Inferior parietal cortex (tissue), 1 donor: ENCODE results near the gene CCDC102A.
"Not testable (repeated sequence)": the region's sequence is repeated elsewhere in the genome, so short reads cannot be mapped to it uniquely, and the experiment has no call there.

Source experiments
- DNase-seq: peaks from one replicate; pipeline ENCODE4 v3.0.0-alpha.2; 2016; ENCODE audit errors: extremely low spot score

CCDC102A gene

DNA sequence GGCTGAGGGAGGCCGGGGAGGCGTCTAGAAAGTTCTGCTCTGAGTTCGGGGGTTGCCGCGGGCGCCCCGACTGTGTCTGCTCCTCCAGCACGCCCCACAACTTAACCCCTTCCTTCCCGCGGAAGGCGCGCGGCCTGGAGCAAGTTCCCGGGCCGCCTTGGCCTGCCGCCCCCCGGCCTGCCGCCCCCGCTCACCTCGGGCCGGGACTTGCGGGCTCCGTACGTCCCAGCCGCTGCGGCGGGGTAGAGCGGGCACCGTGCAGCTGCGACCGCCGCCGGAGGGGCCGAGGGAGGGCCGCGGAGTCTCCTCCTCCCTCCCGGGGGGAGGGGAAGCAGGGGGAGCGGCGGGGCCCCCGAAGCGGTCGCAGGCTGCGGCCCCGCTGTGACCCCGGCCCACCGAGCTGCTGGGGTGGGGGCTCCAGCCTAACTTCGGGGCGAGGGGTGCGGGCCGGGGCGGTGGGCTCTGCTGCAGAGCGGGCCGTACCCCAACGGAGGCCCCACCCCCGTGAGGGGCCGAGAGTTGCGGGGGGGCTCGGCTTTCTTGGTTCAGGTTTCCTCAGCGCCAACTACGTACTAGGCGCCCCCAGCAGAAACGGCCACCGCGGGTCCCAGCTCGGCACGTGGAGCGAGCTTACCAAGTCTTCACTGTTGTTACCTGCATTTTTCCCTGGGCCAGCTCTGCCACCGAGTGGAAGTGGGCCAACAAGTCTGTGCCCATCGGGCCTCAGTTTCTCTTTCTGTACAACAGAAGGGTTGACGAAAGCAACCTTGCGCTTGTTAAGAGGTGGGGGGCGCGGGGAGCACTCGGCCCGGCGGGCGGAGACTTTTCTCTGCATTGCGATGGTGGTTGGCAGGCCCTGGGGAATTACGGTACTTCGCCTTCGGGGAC, at the start of gene CCDC102A:
CCDC102A (minus strand) TSS at position 266 of the 888 bp plus-strand sequence. CDS start 7,394 bp downstream, outside the sequence.
- DNase-seq = no peak

DNA sequence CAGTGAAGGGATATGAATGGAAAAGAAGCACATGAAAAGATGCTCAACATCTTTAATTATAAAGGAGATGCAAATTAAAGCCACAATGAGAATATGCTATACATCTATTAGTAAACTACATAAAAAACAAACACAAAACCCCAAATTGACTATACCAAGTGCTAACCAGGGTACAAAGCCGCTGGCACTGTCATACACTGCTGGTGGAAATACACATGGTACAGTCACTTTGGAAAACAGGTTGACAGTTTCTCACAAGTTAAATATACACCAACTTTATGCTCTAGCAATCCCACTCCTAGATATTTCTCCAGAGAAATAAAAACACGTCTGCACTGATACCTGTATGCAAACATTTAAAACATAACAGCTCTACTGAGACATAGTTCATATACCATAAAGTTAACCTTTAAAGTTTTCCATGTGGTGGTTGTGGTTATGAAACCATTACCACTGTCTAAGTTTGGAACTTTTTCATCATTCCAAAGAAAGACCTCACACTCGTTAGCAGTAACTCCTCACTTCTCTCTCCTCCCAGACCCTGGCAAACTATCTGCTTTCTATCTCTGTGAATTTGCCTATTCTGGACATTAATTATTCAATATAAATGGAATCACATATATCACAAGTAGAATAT, 48.8 kb upstream of the CCDC102A start:
- no peak for DNase-seq

DNA sequence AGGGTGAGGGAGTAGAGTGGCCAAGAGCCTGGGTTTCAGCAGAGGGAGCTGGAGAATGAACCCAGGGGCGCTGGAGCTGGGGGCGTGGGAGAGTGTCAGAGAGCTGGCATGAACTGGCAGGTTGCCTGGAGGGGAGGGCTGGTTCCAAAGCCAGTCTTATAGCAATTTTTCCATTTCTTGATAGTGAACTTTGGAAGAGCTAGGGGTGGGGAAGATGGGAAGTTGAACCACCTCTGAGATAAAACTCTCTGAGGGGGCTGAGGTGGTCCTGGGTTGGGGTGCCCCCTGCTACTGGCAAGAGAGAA, 42.9 kb upstream of the CCDC102A start:
- no peak for DNase-seq

DNA sequence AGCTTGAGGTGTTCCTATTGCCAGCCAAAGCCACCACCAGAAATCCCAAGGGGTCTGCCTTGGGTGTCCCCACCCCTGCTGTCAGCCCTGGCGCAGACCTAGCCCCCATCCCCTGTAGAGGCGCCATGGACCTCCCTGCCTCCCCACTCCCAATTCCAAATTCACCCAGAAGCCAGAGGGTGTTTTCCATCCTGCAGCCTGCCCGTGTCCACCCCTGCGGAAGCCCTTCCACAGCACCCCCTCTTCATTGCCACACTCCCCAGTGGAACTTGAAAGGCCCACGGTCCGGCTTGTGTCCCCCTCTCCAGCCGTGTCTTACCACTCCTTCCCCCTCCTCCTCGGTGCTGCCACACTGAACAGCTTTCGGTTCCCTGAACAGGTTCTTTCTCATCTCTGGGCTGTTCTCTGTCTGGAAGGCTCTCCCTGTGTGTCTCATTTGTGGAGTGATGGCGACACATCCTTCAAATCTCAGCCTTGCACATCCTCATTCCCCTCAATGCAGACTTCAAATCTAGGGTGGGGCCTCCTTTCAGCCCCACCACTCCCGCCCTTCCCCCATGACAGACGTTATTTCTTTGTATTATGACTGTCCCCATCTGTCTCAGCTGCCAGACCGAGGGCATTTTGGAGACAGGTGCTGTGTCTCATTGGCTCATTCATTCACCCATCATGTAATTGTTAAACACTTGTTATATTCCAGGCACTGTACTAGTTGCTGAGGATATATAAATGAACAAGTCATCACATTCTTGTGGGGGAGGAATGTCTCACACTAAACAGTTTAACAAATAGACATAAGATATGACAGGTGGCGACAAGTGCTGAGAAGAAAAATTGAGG, 42.4 kb upstream of the CCDC102A start:
- DNase-seq = no peak

DNA sequence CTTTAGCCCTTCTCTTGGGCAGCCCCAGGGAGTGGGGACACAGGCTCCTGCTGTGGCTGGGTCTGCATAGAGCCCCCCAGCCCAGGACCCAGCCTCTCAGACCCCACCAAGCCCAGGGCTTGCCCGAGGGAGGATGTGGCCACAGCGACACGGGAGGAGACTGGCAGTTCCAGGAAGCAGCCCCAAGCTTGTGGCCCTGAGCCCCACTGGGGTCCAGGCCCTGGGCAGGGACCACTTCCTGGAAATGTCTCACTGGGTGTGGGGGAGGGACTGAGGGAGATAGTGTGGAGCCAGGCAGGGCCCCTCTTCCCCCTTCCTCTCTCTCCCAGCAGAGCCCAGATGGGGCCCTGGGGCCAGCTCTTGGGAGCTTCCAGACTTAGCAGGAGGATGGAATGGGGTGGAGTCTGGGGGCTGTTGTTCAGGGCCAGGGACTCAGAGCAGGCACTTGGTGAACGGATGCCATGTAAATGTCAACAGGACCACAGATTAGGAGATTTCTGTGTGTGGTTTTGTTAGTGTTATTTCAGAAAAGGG, 41.4 kb upstream of the CCDC102A start:
- no peak for DNase-seq

DNA sequence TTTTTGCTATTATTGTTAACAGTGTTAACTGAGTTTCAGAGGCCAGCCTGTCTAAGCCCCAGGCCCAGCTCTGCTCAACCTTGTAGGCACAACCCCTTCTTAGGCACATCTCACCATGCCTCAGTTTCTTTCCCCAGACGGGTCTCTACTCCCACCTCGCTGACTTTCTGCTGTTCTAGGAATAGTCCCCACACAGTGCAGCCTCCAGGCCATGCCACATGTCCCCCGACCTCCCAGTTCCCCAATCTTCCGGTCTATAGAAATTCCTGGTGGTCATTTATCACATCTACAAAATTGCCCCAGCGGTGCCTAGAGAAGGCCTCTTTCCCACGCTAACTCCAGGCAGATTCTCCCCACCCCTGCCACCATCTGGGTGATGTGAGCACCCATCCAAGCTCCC, 40.8 kb upstream of the CCDC102A start:
- no peak for DNase-seq

DNA sequence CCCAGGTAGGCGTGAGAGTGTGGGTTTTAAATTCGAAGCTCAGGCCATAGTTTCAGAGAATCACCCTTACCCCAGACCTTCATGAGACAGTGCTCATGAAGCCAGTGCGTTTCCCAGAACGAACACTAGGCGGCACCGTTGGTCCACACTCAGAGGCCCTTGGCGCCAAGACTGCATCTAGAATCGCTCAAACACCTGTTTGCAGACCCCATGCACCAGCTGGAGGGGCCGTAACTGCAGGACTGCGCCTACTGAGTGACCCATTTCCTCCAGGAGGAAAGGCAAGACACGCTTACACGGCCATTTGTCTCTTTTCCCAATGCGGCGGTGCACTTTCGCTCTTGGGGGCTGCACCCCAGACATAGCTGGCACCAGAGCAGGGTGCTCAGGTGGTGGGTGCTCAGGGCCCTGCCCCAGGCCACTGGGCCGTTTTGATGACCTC, 40.1 kb upstream of the CCDC102A start:
- peak; percentile 82 for DNase-seq

DNA sequence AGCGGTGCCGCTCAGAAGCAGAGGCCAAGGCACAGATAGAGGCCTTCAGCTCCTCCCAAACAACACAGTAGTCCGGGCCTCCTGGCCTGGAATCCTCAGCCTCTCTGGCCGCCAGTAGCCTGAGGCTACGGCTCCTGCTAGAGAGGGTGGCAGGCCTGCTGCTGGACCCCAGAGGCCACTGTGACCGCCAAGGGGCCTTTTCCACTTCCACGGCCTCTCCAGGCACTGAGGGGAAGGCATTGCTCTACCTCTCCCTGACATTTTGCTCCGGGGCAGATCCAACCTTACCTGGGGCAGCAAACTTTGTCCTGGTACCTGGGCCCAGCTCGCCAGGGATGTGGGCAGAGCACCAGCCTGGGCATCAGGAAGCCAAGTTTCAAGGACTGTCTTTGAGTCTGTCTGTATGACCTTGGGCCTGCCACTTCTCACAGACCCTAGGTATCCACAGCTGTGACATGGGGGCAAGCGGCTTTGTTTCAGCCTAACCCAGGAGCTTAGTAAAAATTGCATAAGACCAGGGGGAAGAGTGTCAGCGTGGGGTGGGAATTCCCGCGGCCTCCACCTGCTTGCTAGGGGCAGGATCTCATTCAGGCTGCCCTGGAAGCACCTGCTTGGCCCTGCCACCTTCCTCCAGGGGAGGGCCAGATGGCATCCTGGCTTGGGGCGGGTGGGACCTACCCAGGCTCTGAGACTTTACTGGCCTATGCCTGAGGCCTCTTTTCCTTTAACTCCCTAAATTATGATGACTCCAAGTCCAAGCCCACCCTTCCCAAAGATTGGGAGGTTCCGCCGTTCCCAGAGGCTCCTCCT, 39.3 kb upstream of the CCDC102A start:
- DNase-seq = no peak

DNA sequence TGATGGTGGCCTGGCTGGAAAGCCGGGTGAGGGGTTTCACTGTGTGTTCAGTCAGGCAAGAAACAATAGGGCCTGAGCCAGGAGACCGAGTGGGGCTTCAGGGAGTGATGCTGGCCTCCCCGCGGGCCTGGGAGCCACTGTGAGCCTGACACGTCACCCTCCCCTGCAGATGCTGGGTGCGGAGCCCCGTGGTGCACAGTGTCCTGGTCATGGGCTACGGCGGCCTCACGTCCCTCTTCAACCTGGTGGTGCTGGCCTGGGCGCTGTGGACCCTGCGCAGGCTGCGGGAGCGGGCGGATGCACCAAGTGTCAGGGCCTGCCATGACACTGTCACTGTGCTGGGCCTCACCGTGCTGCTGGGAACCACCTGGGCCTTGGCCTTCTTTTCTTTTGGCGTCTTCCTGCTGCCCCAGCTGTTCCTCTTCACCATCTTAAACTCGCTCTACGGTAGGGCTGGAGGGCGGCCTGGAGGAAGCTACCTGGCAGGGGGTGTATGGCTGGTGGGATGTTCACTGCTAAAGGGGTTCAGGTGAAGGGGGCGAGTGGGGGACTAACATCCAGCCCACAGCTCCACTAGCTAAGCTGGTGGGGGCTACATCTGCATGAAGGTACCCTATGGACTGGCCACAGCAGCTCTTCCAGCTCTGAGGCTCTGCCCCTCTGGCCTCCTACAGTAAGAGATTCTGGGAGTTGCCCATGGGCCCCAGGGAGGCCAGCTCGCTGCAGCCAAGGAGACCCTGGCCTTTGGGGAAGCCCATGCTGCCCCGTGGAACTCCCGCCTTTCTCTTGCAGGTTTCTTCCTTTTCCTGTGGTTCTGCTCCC, 38.5 kb upstream of the CCDC102A start:
- no peak for DNase-seq

DNA sequence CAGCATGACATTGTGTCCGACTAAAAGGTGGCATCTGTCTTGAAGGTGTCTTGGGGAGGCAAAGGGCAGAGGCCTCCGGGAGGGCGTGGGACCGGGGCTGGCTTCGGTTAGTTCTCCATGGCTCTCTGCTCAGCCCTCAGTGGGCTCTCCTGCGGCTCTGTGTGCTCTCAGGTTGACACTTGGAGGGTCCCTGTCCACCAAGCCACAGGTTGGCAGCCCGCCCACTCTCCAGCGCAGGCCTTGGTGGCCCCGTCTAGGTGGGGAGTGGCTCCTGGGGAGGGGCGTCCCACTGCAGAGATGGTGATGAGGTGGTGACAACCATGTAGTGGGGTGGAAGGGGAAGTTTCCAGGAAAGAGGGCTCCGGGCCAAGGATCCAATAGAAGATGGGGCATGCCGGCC, 37.7 kb upstream of the CCDC102A start:
- DNase-seq = no peak

DNA sequence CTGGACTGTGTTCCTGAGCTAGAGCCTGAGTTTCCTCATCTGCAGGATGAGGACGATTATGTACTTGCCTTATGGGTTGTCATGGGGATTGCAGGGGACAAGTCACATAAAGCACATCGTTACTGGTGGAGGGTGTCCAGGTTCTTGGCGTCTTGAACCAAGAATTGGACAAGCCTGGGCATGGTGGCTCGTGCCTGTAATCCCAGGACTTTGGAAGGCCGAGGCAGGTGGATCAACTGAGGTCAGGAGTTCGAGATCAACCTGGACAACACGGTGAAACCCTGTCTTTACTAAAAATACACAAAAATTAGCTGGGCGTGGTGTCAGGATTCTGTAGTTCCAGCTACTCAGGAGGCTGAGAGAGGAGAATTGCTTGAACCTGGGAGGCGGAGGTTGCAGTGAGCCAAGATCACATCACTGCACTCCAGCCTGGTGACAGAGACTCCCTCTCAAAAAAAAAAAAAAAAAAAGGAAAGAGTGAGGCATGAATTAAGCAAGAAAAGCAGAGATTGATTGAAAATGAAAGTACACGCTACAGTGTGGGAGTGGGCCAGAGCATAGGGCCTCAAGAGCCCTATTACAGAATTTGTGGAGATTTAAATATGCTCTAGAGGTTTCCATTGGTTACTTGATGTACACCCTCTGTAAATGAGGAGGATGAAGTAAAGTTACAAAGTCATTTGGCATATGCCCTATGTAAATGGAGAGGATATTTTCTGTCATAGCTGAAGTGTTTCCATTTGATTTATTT, 36.8 kb upstream of the CCDC102A start:
- no peak for DNase-seq

DNA sequence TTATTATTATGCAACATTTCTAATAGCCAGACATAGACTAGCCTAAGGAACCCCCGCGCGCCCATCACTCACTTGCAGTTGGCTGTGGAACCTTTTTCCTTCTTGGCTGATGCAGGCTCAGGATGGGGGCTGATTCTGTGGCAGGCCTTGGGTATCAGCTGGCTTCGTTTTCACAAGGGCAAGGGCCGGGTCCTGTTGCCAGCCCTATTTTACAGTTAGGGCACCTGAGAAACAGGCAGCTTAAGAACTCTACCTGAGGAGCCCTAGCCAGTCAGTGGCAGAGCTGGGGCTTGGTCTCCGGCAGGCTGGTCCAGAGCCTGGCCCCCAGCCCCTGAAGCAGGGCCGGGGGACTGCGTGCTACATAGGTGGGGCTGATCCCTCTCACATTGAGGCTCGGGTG, 34.7 kb upstream of the CCDC102A start:
- DNase-seq = no peak

DNA sequence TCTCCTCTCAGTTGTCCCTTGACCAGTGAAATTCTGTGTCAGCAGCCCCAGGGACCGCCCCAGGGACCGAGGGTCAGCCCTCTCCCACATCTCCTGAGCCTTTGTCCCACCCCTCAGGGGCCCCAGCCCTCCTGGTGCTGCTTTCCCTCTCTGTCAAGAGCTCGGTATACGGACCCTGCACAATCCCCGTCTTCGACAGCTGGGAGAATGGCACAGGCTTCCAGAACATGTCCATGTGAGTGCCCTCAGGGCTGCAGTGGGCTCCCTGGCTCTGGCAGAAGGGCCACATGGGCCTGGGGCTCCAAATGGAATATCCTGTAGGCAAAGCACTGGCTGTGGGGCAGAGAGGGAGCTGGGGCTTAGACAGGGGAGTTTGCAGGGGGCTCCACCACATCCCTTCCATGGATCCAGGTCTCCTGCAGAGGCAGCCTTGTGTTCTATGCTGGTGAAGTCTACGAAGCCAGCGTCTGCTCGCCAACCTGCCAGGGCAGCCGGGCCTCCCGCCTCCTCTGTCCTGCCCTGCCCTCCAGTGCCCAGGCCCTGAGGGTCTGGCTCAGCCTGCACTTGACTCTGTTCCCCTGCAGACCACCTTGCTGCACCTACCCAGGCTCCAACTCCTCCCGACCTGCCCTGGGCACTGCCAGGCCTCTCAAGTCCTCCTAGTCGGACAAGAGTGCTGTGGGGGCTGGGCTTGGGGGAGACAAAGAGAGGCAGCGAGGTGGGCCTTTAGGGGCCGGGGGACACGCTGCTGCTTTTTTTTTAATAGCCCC, 34.1 kb upstream of the CCDC102A start:
- no peak for DNase-seq

DNA sequence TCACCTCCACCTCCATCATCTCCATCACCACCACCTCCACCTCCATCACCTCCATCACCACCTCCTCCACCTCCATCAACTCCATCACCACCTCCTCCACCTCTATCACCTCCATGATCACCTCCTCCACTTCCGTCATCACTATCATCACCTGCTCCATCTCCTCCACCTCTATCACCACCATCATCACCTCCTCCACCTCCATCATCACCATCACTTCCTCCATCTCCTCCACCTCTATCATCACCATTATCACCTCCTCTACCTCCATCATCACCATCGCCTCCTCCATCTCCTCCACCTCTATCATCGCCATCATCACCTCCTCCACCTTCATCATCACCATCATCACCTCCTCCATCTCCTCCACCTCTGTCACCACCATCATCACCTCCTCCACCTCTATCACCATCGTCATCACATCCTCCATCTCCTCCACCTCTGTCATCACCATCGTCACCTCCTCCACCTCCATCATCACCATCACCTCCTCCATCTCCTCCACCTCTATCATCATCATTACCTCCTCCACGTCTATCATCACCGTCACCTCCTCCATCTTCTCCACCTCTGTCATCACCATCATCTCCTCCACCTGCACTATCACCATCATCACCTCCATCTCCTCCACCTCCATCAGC, 33.1 kb upstream of the CCDC102A start:
- DNase-seq = no peak

DNA sequence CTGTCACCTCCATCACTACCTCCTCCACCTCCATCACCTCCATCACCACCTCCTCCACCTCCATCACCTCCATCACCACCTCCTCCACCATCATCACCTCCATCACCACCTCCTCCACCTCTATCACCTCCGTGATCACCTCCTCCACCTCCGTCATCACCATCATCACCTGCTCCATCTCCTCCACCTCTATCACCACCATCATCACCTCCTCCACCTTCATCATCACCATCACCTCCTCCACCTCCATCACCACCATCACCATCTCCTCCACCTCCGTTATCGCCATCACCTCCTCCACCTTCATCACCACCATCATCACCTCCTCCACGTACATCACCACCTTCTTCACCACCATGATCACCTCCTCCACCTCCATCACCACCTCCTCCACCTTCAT, 32.4 kb upstream of the CCDC102A start:
- not testable (repeated sequence) for DNase-seq

DNA sequence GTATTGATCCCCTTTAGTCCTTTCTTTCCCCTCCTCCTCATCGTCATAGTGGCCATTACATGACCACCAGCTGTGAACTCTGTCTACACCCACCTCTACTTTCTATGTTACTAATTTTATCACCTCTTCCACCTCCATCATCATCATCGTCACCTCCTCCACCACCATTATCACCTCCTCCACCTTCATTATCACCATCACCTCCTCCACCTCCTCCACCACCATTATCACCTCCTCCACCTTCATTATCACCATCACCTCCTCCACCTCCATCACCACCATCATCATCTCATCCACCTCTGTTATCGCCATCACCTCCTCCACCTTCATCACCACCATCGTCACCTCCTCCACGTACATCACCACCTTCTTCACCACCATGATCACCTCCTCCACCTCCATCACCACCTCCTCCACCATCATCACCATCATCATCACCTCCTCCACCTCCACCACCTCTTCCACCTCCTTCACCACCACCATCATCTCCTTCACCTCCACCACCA, 31.9 kb upstream of the CCDC102A start:
- DNase-seq = no peak

DNA sequence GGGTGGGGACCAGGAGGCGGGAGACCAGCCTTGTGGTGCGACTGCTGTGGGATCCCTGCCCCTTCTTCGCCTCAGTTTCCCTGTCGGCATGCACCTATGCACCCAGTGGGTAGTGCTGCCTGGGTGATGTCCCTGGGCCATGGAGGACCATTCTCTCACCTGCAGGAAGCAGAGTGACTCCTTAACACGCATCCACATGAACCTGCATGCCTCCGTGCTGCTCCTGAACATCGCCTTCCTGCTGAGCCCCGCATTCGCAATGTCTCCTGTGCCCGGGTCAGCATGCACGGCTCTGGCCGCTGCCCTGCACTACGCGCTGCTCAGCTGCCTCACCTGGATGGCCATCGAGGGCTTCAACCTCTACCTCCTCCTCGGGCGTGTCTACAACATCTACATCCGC, 31.3 kb upstream of the CCDC102A start:
- no peak for DNase-seq

DNA sequence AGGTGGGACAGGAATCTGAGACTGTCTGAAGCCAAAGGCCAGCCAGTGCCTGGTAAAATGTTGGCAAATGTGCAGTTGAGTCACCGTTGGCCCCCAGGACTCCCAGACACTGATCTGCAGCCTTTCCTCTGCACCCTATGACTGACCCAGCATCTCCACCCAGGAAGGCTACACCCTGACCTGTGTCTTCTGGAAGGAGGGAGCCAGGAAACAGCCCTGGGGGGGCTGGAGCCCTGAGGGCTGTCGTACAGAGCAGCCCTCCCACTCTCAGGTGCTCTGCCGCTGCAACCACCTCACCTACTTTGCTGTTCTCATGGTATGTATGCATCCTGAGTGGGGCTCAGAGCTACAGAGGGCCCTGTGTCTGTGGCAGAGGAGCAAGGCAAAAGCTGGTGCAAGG, 30.1 kb upstream of the CCDC102A start:
- no peak for DNase-seq
